CD14-positive monocyte (primary cell): ENCODE results near the gene FAF2. TPM values are rescaled to one million over a fixed set of nuclear protein-coding genes. Genes with fewer than 3 reads are reported as not detected.

Experiments
- DNase-seq, 3 donors: peaks; one replicate each; pipeline ENCODE4 v3.0.0-alpha.2; 2011 to 2022
- H2AFZ ChIP-seq: 2 replicates; pipeline ENCODE4 v1.6.0; 2012; ENCODE audit warnings: mild to moderate bottlenecking, low read depth, low read length, inconsistent platforms; ENCODE audit not compliant: insufficient read depth, poor library complexity, severe bottlenecking
- H3K27ac ChIP-seq, 2 donors: 1 replicate in 1 of 2; 2 replicates in 1 of 2; pipeline ENCODE4 v1.5.1; 2012 to 2013; ENCODE audit warnings: low read length in 2 of 2, control low read depth in 1 of 2, inconsistent platforms in 1 of 2, low read depth in 1 of 2, mild to moderate bottlenecking in 1 of 2
- H3K27me3 ChIP-seq, 2 donors: one replicate each; pipeline versions ENCODE4 v1.6.0 to v1.6.1; 2011 to 2013; ENCODE audit warnings: low read length in 2 of 2; ENCODE audit not compliant: control insufficient read depth in 2 of 2, insufficient read depth in 2 of 2
- H3K36me3 ChIP-seq, 2 donors: replicated peaks in 1 of 2; 1 replicate in 1 of 2; 2 replicates in 1 of 2; pipeline versions ENCODE4 v1.5.1 to v1.6.1; 2012 to 2013; ENCODE audit warnings: low read length in 2 of 2, control low read depth in 1 of 2, inconsistent platforms in 1 of 2, mild to moderate bottlenecking in 1 of 2; ENCODE audit not compliant: insufficient read depth in 2 of 2, control insufficient read depth in 1 of 2
- H3K4me1 ChIP-seq, 2 donors: 1 replicate in 1 of 2; 2 replicates in 1 of 2; pipeline versions ENCODE4 v1.5.1 to v1.6.1; 2012 to 2013; ENCODE audit warnings: low read length in 2 of 2, control low read depth in 1 of 2, inconsistent platforms in 1 of 2, mild to moderate bottlenecking in 1 of 2, moderate library complexity in 1 of 2; ENCODE audit not compliant: insufficient read depth in 2 of 2, control insufficient read depth in 1 of 2
- H3K4me2 ChIP-seq: replicated peaks from 2 replicates; pipeline ENCODE3; 2012; ENCODE audit warnings: low read length, moderate library complexity, mild to moderate bottlenecking; ENCODE audit not compliant: poor library complexity, severe bottlenecking; ENCODE audit errors: extremely low read depth
- H3K4me3 ChIP-seq, 3 experiments: fragments of 200-600 bp in 1 of 3; sonication (generic) in 1 of 3; replicated peaks in 1 of 3; 1 replicate in 2 of 3; 2 replicates in 1 of 3; pipeline ENCODE4 v1.5.1; 2011 to 2013; ENCODE audit warnings: low read length in 3 of 3, mild to moderate bottlenecking in 3 of 3, control low read depth in 2 of 3, low read depth in 2 of 3, inconsistent platforms in 1 of 3, moderate library complexity in 1 of 3
- H3K79me2 ChIP-seq: 2 replicates; pipeline ENCODE4 v1.6.0; 2012; ENCODE audit warnings: mild to moderate bottlenecking, control low read depth, inconsistent platforms, low read length, moderate library complexity; ENCODE audit not compliant: insufficient read depth
- H3K9ac ChIP-seq: 2 replicates; pipeline ENCODE4 v1.6.0; 2017; ENCODE audit warnings: low read length, mild to moderate bottlenecking; ENCODE audit not compliant: insufficient read depth, poor library complexity, severe bottlenecking
- H3K9me3 ChIP-seq, 2 donors: replicated peaks in 1 of 2; 1 replicate in 1 of 2; 2 replicates in 1 of 2; pipeline versions ENCODE4 v1.5.1 to v1.6.1; 2012 to 2013; ENCODE audit warnings: low read length in 2 of 2, control low read depth in 1 of 2; ENCODE audit not compliant: control insufficient read depth in 1 of 2, insufficient read depth in 1 of 2
- H4K20me1 ChIP-seq: 2 replicates; pipeline ENCODE4 v1.6.0; 2012; ENCODE audit warnings: mild to moderate bottlenecking, low read length, control low read depth, moderate library complexity; ENCODE audit not compliant: insufficient read depth
- H3K27ac Mint-ChIP-seq, 7 donors: one replicate each; pipeline ENCODE4 v1.8.0; 2020; ENCODE audit warnings: mild to moderate bottlenecking in 7 of 7, mixed read lengths in 7 of 7, moderate library complexity in 6 of 7, inconsistent platforms in 2 of 7
- H3K27me3 Mint-ChIP-seq, 3 donors: one replicate each; pipeline ENCODE4 v1.8.0; 2021 to 2022; ENCODE audit warnings: low read depth in 3 of 3, mild to moderate bottlenecking in 3 of 3, mixed read lengths in 3 of 3, moderate library complexity in 3 of 3, inconsistent platforms in 1 of 3
- H3K36me3 Mint-ChIP-seq, 2 donors: one replicate each; pipeline ENCODE4 v1.8.0; 2020; ENCODE audit warnings: mixed read lengths in 2 of 2, inconsistent platforms in 1 of 2, mild to moderate bottlenecking in 1 of 2
- H3K4me1 Mint-ChIP-seq: one replicate; pipeline ENCODE4 v1.8.0; 2020; ENCODE audit warnings: mild to moderate bottlenecking, mixed read lengths
- H3K4me3 Mint-ChIP-seq, 2 donors: one replicate each; pipeline ENCODE4 v1.8.0; 2020; ENCODE audit warnings: mild to moderate bottlenecking in 2 of 2, mixed read lengths in 2 of 2, moderate library complexity in 1 of 2
- H3K9me3 Mint-ChIP-seq, 7 donors: one replicate each; pipeline ENCODE4 v1.8.0; 2020 to 2022; ENCODE audit warnings: mixed read lengths in 7 of 7, mild to moderate bottlenecking in 6 of 7, moderate library complexity in 6 of 7, inconsistent platforms in 2 of 7
- WGBS: methylation state at CpG from one replicate; pipeline ENCODE4 v1.1.5; 2013; ENCODE audit warnings: missing lambda C conversion rate; ENCODE audit not compliant: insufficient coverage; 5-methylcytosine and 5-hydroxymethylcytosine counted together
- intact Hi-C, 2 donors: fragments of 100-400 bp; cut with micrococcal nuclease; formaldehyde crosslinking; loops; one replicate each; pipeline versions ENCODE4 v1.15.0 to v1.15.1; 2023
- polyA plus RNA-seq, 3 donors: library from polyadenylated mRNA; depleted of rRNA in 1 of 3; unstranded in 2 of 3; stranded (reverse) in 1 of 3; fragments of 300-500 nt in 2 of 3; fragments of >200 nt in 1 of 3; fragmentation: Illumina TruSeq in 2 of 3; gene quantifications; 1 replicate in 2 of 3; 2 replicates in 1 of 3; pipeline ENCODE4 v1.2.3, GENCODE V29; 2012 to 2021
- TF ChIP-seq, protein P1 (sequence below): fragments of 200-600 bp; IDR thresholded peaks from one replicate; pipeline ENCODE4 v1.8.0; 2022; ENCODE audit warnings: antibody characterized with exemption, mild to moderate bottlenecking

The FAF2 gene
- polyA plus RNA-seq, 3 donors, result 11.5 to 14.8 (median 12.2) TPM

DNA sequence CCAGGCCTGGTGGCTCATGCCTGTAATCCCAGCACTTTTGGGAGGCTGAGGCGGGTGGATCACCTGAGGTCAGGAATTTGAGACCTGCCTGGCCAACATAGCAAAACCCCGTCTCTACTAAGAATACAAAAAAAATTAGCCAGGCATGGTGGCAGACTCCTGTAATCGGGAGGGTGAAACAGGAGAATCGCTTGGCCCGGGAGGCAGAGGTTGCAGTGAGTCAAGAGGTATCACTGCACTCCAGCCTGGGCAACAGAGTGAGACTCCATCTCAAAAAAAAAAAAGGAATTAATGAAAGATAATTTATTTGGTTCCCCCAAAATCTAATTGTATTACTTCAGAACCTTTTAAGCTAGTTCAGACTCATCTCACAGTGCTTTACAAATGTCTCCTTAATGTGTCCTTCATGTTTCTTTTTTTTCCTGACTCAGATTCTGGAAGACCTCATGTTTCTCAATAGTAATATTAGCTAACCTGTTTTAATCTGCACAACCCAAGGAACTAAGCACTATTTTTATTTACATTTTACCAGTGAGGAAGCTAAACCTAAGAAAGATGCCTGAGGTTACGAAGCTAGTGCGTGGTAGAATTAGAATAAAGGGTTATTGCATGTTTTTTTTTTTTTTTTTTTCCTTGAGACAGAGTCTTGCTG is 15.1 kb downstream of the FAF2 start:
- H3K4me1 ChIP-seq, result peaks cover 14 to 22% of the 10 kb centered on the region in 2 donors
- TF ChIP-seq, protein P1, sequence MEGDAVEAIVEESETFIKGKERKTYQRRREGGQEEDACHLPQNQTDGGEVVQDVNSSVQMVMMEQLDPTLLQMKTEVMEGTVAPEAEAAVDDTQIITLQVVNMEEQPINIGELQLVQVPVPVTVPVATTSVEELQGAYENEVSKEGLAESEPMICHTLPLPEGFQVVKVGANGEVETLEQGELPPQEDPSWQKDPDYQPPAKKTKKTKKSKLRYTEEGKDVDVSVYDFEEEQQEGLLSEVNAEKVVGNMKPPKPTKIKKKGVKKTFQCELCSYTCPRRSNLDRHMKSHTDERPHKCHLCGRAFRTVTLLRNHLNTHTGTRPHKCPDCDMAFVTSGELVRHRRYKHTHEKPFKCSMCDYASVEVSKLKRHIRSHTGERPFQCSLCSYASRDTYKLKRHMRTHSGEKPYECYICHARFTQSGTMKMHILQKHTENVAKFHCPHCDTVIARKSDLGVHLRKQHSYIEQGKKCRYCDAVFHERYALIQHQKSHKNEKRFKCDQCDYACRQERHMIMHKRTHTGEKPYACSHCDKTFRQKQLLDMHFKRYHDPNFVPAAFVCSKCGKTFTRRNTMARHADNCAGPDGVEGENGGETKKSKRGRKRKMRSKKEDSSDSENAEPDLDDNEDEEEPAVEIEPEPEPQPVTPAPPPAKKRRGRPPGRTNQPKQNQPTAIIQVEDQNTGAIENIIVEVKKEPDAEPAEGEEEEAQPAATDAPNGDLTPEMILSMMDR, result no peak
- WGBS, result 100% methylated on average over 1 of the region's 7 CpGs
- Mint-ChIP-seq H3K27me3 (no peaks in the 10 kb centered on the region), H3K4me3 (no peak overlapping the region), H3K9me3 (no peaks in the 10 kb centered on the region), H3K4me1 (peaks cover 26% of the 10 kb centered on the region), H3K36me3 (peaks cover 11 to 37% of the 10 kb centered on the region in 2 donors), H3K27ac (peak overlapping the region in 1 of 7 donors; percentile 26)
- DNase-seq, result no peak
- H3K27me3 ChIP-seq, result no peaks in the 10 kb centered on the region
- intact Hi-C loops, result no loop called here
- no peak overlapping the region for H3K4me2 ChIP-seq
- H4K20me1 ChIP-seq, result peaks cover 93% of the 10 kb centered on the region
- no peak overlapping the region for H3K9ac ChIP-seq
- no peak overlapping the region for H2AFZ ChIP-seq
- H3K79me2 ChIP-seq, result peaks cover 89% of the 10 kb centered on the region
- H3K9me3 ChIP-seq, result no peaks in the 10 kb centered on the region
- no peak overlapping the region for H3K4me3 ChIP-seq
- no peak overlapping the region for H3K27ac ChIP-seq
- peaks cover 3 to 25% of the 10 kb centered on the region in 2 donors for H3K36me3 ChIP-seq

GRCh38 chr5:176466245-176466871 is 18.2 kb downstream of the FAF2 start:
- Histone ChIP-seq H3K27me3 (no peaks in the 10 kb centered on the region), H3K27ac (peak overlapping the region in 1 of 2 donors; percentile 56), H3K4me1 (peaks cover 14 to 22% of the 10 kb centered on the region in 2 donors), H3K9ac (no peak overlapping the region), H3K79me2 (peaks cover 73% of the 10 kb centered on the region), H3K4me3 (no peak overlapping the region), H2AFZ (no peak overlapping the region), H3K36me3 (peaks cover 6 to 41% of the 10 kb centered on the region in 2 donors), H3K9me3 (no peaks in the 10 kb centered on the region), H3K4me2 (peak overlapping the region; percentile 11), H4K20me1 (peaks cover 81% of the 10 kb centered on the region)
- Mint-ChIP-seq H3K27ac (peak overlapping the region; percentile 27 to 81 (median 46)), H3K9me3 (no peaks in the 10 kb centered on the region), H3K4me1 (peaks cover 22% of the 10 kb centered on the region), H3K27me3 (no peaks in the 10 kb centered on the region), H3K4me3 (no peak overlapping the region), H3K36me3 (peaks cover 20 to 50% of the 10 kb centered on the region in 2 donors)
- TF ChIP-seq, protein P1, result no peak
- DNase-seq, result peak; percentile 37 to 74 (median 50)
- 100% methylated on average over 1 of the region's 6 CpGs for WGBS
- intact Hi-C loops, result no loop called here
